HL-60 (cell line): ENCODE results near the gene KRTAP5-5.

ENCODE experiments used
- DNase-seq, 2 experiments: peaks; one replicate each; pipeline ENCODE4 v3.0.0-alpha.2; 2010 to 2020; ENCODE audit warnings: low read depth in 1 of 2, low spot score in 1 of 2
- H3K27ac ChIP-seq: fragments of 250-450 bp; sonication (Bioruptor Pico); replicated peaks from 2 replicates; pipeline ENCODE4 v1.5.1; 2020; ENCODE audit warnings: mild to moderate bottlenecking, moderate library complexity
- H3K27me3 ChIP-seq: fragments of 250-450 bp; sonication (Bioruptor Pico); 2 replicates; pipeline ENCODE4 v1.5.1; 2021; ENCODE audit warnings: mild to moderate bottlenecking, moderate library complexity; ENCODE audit not compliant: insufficient read depth, poor library complexity, severe bottlenecking
- H3K4me3 ChIP-seq: replicated peaks from 2 replicates; pipeline ENCODE4 v1.5.1; 2011; ENCODE audit warnings: mild to moderate bottlenecking, control low read depth, low read length; ENCODE audit not compliant: insufficient read depth
- CTCF ChIP-seq: IDR thresholded peaks from one replicate; pipeline ENCODE4 v1.5.1; 2011; ENCODE audit warnings: low read length, control low read depth, inconsistent platforms; ENCODE audit not compliant: insufficient read depth
- GABPA ChIP-seq: IDR thresholded peaks from 2 replicates; pipeline ENCODE4 v1.6.1; 2012; ENCODE audit warnings: low read depth
- POLR2AphosphoS5 ChIP-seq: IDR thresholded peaks from 2 replicates; pipeline ENCODE4 v1.6.1; 2012; ENCODE audit warnings: low read depth
- REST ChIP-seq: IDR thresholded peaks from 2 replicates; pipeline ENCODE4 v1.6.1; 2012; ENCODE audit warnings: low read depth; ENCODE audit not compliant: insufficient replicate concordance
- SPI1 ChIP-seq: IDR thresholded peaks from 2 replicates; pipeline ENCODE4 v1.6.1; 2012; ENCODE audit warnings: low read depth, mild to moderate bottlenecking, borderline replicate concordance

The KRTAP5-5 gene

GRCh38 chr11:1640076-1640946, 10.7 kb downstream of the KRTAP5-5 start:
- Histone ChIP-seq H3K4me3 (no peak overlapping the region), H3K27ac (no peak overlapping the region), H3K27me3 (peaks cover 9% of the 10 kb centered on the region)
- TF ChIP-seq SPI1 (no peak), CTCF (peak; percentile 71), POLR2AphosphoS5 (no peak)
- peak in 1 of 2 experiments; percentile 8 for DNase-seq

GRCh38 chr11:1641096-1641495, 11.5 kb downstream of the KRTAP5-5 start:
- Histone ChIP-seq H3K4me3 (no peak overlapping the region), H3K27me3 (peaks cover 11% of the 10 kb centered on the region), H3K27ac (no peak overlapping the region)
- TF ChIP-seq REST (no peak), GABPA (no peak), POLR2AphosphoS5 (no peak), CTCF (no peak)
- no peak for DNase-seq

- no peak for DNase-seq
- TF ChIP-seq CTCF (no peak), GABPA (no peak), POLR2AphosphoS5 (no peak), SPI1 (no peak), REST (no peak)
Observed at GRCh38 chr11:1642288-1643145, 12.9 kb downstream of the KRTAP5-5 start.

More at GRCh38 chr11:1642288-1643145, 12.9 kb downstream of the KRTAP5-5 start:
- Histone ChIP-seq H3K27me3 (peaks cover 6% of the 10 kb centered on the region), H3K4me3 (no peak overlapping the region), H3K27ac (no peak overlapping the region)
